ENCODE data around the gene BST2.

- peak; percentile 67 to 96 (median 89) for TF ChIP-seq CTCF (IDR thresholded peaks at IDR 0.05)
- TF ChIP-seq POLR2A (IDR thresholded peaks at IDR 0.05) = peak in 1 of 4 donors; percentile 30
Observed at GRCh38 chr19:17390665-17391370, 14.6 kb downstream of the BST2 start.

All from upper lobe of left lung (tissue), 4 donors.